NCI-H2196 treated with DMSO at 0.1 percent for 48 hours (cell line): ENCODE measurements around the gene GALNT10.

Source experiments
- DNase-seq: peaks from one replicate; lab custom pipeline; 2025; ENCODE audit not compliant: unreplicated experiment; lab: John Stamatoyannopoulos, UW

The GALNT10 gene

DNA sequence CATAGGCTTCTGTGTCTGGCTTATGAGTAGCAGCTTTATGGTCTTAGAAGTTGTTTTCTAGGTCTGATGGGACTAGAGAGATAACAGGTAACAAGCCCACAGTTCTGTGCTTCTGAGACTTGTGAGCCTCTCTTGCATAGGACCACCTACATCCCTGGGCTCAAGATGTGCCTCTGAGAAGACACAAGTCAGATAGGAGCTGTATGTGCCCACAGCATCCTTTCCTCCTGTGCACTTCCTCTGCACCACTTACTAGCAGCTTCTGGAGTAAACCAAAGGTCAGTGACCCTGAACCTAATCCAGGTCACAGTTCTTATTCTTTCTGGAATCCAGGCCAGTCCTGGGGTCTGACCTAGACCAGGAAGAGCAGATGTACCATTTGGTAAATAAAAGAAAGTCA, 40.0 kb downstream of the GALNT10 start:
- no peak for DNase-seq

DNA sequence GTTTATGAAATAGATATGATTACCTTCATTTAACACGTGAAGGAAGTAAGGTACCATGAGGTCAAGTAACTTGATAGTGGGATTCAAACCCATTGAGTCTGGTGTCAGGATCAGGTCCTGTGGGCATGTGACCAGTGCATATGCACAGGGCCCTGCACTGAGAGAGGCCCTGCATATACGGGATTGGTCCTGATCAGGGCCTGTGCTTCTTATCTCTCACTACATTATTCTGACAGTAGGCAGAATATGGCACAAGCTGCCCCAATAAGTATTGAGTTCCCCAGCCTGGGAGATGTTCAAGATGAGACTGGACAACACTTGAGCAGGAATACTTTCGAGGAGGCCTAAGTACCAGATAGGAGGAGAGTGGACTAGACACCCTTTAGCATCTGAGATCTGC, 44.0 kb downstream of the GALNT10 start:
- no peak for DNase-seq

DNA sequence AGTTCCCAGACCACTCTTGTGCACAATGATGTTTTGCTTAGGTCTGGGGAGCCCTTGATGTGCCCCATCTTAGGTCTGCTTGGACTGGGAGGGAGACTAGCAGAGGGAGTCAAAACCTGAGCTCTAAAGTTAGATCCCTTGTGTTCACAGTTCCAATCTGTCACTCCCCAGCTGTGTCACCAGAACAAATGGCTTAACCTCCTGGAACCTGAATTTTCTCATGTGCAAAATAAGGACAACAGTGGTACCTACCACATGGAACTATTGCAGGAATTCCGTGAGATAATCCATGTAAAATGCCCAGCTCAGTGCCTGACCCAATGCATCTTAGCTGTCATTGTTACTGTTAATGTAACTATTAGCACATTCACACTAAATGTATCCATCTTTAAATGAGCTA, 45.5 kb downstream of the GALNT10 start:
- no peak for DNase-seq

DNA sequence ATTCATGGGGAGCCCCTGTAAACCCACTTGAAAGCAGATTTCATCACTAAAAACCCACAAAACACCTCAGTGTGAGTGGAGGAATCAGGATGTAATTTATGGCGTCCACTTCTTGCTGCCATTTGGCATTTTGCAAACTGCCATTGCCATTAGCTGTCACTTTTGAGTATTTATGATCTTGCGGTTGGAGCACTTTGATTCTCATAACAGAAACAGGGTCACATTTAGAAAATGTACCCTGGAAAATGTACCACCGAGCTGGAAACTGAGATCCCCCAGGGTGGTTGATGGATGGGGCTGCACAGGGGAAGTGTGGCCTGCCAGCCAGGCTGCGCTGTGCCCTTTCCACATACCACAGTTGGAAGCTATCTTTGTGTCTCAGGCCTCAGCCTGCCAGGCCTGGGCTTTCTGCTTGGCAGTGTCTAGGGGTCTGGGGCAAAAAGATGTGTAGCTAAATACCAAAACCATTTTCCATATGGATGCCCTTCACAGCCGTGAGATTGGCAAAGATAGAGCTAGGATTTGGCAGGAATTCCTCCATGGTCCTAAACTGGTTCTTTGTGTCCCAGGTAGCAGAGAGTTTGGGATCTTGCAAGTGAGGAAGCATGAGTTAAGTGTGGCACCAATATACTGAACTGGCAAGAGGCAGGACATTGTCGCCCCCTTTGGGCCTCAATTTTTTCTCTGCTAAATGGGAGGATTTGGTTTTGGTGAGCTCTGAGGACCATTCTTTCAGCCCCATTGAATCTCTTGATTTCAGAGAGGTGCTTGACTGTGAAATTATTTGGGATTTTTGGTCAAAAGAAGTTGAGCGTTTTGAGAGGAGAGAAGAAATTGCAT, 46.2 kb downstream of the GALNT10 start:
- no peak for DNase-seq

DNA sequence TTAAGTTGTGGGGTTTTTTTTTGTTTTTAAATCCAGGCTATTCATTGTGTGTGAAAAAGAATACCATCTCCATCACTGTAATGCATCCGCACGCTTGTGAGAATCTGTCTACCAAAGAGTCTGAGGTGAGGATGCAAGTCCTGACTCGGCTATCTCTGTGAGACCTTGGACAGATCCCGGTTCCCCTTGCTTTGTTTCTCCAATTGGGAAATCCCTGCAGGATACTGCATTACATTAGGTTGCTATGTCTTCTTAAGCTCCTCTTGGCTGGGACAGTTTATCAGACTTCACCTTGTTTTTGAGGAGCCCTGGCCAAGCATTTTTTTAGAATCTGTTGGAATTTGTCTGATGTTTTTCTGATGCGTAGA, 46.8 kb downstream of the GALNT10 start:
- no peak for DNase-seq

DNA sequence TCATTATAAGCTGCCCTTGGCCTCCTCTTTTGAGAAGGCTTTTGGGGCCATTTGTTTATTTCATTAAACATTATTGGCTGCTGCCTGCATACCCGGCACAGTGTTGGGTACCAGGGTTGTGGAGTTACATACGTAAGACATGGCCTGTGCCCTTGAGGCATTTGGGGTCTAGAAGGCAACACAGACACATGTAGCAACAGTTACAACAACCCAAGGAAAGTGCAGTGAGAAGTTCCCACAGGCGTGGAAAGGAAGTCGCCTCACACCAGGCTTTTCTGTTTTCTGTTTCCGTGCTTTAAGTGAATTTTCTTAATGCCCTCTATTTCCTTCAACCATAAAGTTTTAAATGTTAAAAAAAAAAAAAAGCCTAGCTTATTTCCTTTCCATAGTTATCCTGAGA, 47.4 kb downstream of the GALNT10 start:
- no peak for DNase-seq

DNA sequence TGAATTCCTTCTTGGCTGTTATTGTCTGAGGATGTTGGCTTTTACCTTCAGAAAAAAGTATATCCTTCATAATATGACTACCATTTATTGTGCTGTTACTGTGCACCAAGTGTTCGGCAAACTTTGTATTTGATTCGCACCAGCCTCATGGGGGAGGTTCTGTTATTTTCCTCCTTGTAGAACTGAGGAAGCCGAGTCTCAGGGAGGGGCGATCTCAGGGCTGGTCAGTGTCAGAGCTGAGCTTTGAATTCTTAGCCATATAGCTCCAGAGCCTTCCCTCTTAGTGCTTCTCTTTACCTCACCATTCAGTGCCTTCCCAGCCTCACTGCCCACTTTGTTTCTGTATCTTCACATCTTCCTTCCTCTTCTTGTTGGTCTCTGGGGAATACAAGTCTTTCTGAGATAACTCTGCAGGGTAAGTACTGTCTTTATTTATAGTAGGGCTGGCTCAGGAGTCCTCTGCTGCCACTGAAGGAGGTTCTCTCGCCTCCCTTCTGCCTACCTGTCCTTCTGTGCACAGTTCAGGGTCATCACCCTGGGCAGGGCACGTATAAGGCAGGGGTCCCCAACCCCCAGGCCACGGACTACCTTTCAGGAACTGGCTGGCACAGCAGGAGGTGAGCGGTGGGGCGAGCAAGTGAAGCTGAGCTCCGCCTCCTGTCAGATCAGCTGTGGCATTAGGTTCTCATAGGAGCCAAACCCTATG, 48.4 kb downstream of the GALNT10 start:
- no peak for DNase-seq

DNA sequence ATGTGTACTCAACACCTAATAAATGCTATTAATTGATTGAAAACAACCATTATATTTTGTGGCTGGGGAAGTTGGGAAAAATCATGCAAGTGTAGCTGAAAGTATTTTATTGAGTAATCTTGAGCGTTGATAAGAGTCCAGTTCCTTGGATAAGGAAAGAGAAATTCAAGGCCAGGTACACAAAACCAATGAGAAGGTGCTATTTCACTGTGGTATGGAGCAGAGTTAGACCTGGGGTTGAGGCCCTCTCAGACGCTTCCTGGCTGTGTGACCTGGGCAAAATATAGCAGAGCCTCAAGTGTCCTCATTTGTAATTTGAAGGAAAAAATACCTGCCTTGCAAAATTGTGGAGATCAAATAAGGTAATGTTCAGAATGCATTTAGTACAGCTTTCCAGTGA, 50.1 kb downstream of the GALNT10 start:
- DNase-seq, result no peak

DNA sequence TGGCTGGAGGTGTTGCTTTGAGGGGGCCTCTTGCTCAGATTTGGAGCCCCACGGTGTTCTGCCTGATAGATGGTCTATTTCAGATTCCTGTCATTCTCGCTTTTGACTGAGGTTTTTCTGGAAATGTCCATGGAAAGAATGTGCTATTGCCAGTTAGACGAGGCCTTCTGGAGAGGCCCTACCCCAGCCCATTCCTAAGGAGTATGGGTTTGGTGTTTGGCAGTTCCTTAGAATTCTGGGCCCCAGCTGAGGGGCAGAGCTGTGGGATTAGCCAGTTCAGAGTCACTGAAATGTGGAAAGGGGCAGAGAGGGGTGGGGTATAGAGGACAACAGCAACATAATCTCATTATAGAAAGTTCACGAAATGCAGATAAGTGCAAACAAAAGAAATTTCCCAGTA, 50.5 kb downstream of the GALNT10 start:
- DNase-seq, result no peak

DNA sequence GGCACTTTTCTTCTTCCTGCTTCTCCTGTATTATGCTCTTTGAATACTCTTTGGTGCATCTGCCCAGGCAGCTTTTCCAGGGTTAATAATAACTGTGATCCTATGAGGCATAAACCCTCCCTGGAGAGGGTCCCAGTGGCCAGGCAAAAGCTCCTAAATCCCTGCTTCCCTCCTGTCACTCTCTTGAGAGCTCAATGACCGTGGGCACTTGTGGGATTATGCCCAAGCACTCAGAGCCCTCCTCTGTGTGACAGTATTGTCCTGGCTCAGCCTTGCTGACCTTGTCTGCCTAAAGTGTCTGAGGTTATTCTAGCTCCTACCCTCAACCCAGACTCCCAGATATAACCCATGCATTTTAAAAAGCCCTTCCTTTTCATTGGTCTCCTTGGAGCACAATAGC, 51.9 kb downstream of the GALNT10 start:
- no peak for DNase-seq

DNA sequence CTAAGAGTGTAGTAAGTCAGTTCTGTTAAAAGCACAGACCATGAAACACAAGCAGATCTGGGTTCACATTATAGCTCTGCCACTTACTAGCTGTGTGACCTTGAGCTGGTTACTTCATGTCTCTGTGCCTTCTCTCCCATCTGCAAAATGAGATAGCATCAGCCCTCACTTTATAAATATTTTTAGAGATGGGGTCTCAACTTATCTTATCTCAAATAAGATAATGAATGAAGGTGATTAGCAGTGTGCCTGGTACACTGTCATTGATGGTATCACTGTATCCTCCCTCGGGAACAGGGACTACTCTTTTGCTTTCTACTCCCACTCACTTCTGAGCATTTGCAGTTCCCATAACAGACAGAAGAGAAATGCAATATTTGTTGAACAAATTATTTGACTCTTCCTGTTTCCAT, 52.4 kb downstream of the GALNT10 start:
- no peak for DNase-seq

DNA sequence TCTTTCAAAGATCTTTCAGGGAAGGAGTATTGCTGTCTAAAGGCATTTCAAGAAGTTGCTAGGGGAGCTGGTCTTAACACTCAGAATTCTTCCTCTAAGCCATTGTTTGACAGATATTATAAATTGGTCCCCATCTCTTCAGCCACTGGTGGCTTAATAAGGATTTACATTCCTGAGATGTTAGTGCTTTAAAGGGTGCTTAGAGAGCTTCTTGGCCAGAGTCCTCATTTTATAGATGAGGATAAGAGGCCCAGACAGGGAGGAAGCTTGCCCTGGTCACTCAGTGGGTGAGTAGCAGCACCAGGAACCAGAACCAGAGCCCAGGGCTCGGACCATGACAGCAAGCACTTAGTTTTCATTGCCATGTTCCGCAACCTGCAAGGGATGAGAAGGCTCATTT, 53.2 kb downstream of the GALNT10 start:
- DNase-seq, result no peak

DNA sequence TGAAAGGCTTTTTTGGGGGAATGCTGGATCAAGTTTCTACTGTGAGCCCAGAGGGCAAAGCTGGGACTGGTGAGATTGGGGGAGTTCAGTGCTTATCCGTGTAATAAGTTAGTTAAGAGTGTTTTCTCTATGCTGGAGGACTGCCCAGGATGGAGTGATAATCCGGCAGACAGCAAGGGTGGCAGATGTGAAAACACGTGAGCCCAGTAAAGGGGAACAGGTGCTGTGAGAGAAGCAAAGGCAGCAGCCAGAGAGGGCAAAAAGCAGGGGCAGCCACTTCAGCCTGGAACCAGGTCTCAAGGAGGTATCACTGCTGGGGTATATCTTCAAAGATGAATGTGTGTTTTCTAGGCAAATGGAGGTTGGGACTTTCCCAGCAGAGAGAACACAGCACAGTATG, 53.9 kb downstream of the GALNT10 start:
- no peak for DNase-seq

DNA sequence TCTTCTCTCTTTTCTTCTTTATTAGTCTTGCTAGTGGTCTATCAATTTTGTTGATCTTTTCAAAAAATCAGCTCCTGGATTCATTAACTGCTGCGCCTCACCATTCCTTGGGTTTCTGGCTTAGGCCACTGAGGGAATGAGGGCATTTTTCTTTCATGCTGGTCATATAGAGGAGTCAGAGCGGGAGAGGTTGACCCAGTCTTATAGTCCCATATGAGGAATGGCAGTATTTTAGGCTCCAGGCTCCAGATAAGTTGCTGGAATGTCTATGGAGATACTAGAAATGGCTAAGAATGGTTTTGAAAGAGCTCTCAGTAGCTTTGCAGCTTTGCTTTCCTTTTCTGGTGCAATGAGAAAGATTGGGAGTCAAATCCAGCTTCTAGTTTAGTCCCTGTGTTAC, 58.2 kb downstream of the GALNT10 start:
- no peak for DNase-seq

DNA sequence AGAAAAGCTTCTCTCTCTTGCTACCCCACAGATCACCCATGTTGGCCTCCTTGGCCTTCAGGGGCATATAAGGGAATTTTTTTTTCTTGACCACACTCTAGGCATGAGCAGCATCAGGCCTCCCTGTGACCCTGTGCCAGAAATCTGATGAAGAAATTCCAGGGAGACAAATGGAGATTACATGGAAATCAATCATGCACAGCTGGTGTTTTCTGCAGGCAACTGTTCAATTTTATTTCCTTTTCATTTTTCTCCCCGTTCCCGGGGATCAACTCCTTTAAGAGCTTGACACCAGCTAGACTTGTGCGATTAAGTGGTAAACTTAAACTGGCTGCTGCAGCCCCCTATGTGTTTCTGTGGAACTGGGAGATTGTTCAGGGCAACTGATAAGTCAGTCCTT, 59.3 kb downstream of the GALNT10 start:
- no peak for DNase-seq

DNA sequence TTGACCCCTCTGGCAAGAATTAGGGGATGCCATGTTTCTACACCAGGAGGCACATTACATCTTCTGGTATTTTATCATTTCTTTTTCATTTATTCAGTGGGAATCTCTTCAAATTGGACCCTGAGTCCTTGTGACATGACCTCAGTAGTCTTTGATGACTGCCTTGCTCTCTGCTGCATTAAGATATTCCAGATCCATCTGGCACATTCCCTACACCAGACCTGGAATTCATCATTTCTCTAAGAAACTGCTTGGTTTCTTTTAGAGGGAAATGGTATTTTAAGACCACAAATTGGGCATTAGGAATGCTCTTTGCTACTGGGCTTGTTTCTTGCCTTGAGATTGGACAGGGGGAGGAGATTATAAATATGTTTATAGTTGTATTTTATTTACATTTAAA, 61.0 kb downstream of the GALNT10 start:
- no peak for DNase-seq

DNA sequence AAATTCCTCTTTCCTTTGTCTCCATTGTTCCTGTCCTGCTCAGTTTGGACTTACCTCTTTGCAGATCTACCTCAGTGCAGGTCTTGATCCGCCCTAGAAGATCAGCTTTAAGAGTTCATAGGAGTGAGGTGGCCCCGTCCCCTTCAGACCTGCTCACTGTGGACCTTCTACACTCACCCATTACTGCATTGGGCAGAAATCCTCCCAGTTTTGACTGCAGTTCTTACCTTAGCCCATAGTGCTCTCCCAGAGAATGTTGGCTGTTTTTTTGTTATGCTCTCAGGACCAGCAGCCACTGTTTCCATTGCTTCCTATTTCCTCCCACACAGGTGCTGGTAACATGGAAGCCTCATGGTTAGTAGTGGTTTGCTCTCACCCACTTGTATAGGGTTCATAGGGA, 63.3 kb downstream of the GALNT10 start:
- DNase-seq, result no peak

DNA sequence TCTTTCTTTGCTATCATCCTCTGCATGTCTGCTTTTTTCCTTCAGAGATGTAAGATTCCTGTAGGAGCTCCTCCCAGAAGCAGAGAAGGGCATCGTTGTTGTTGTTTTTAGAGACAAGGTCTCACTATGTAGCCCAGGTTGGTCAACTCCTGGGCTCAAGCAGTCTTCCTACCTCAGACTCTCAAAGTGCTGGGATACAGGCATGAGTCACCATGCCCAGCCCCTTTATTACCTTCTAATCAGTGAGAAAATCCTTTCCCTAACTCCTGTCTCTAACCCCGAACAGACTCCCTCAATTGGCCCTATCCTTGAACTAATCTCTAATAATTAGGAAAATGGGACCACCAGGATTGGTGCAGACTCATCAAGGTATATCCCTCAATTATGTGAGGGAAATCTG, 64.4 kb downstream of the GALNT10 start:
- DNase-seq, result no peak

DNA sequence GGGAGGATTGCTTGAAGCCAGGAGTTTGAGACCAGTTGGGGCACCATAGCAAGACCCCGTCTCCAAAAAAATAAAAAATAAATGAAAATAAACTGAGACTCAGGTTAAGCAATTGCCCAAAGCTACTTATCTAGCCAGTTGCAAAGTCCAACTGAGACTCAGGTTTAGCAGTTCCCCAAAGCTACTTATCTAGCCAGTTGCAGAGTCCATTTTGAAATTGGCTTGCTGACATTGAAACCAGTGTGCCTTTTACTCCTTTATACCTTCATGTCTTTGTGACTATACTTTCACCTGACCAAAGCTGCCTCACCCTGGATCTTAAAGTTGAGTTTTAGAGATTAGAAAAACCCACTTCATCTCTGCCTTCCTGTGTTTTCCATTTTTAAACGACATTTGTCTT, 66.5 kb downstream of the GALNT10 start:
- DNase-seq, result no peak

DNA sequence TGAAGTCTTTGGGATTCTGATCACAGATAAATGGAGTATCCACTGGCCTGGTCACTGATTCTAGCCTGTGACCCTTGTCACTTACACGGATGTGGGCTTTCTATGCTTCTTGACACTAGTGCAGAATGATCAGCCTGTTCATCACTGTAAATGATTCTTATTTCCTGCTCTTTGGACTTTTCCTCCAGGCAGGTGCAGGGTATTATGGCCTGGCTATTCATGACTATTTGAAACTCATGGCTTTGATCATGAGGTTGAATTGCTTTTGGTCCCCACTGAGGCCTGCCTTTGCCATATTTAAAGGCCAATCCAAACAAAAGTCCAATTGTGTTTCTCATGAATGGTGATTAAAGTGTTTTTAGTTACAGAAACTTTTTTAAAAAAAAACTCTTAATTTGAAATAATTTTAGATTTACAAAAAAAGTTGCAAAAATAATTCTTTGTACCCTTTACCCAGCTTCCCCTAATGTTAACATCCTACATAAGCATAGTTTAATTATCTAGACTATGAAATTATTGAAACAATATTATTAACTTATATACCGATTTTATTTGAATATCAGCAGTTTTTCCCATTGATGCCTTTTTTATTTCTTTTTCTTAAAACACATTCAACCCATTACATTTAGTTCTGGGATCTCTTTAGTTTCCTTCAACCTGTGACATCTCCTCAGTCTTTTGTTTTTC, 68.1 kb downstream of the GALNT10 start:
- no peak for DNase-seq

DNA sequence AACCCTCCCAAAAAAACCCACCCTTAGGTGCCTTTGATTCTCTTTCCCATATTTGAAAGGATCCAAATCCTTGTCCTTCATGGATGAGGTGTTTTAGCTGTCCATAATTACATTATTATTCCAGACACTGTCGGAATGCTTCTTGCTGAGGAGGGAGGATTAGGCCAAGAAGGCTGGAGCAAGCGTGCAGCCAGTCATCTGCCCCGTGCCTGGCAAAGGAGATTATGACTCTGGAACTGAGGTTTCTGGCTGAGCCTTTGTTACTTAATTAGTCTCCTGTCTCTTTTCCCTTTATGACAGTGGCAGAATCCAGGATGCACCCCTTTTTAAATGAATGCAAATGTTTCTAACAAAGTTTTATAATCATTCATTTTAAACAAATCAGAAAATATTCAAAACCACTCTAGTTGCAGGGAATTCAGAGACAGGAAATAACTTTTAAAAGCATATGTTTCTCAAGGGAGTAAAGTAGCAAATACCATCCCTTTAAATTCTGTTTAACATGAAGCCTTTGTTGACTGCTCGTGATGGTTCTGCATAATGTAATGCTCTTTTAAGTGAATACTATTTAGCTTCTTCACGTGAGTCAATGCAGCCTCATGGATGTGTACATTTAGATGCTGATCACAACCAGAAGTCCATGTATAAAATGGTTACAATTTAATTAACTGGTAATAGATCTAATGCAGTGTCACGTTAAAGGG, 69.8 kb downstream of the GALNT10 start:
- DNase-seq, result no peak

DNA sequence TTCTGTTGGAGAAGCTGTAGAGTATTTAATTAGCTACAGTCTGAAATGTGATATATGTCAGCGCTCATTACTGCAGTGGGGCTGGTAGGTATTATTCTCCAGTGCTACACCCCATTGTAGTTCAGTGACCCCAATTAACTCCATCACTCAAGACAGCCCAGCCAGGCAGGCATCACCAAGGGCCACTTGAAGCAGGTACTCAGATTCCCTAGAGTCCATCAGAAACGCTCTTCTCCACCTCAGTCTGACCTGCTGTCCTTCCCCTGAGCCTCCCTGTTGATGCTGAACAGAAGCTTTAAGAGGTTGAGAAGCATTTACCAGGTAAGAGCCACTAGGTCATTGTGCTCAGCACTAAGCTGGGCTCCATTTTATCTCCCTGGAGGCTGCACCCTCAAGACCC, 71.8 kb downstream of the GALNT10 start:
- DNase-seq, result no peak
